DND-41 (cell line): Measurements from ENCODE around the gene SPP2.

Experiments
- ATAC-seq: fragments of 200-7000 bp; cut with Tn5 transposase; 3 replicates; pipeline ENCODE4 v1.9.1; 2021; ENCODE audit warnings: low read depth; ENCODE audit not compliant: insufficient read depth
- DNase-seq: peaks from one replicate; pipeline ENCODE4 v3.0.0-alpha.2; 2020
- H2AFZ ChIP-seq: 2 replicates; pipeline ENCODE4 v1.6.0; 2012; ENCODE audit warnings: low read depth, low read length
- H3K27ac ChIP-seq: 2 replicates; pipeline ENCODE4 v1.5.1; 2012; ENCODE audit warnings: low read length, inconsistent platforms
- H3K27me3 ChIP-seq: fragments of 200-600 bp; sonication (generic); 2 replicates; pipeline ENCODE4 v1.6.0; 2012; ENCODE audit warnings: low read length, mild to moderate bottlenecking, inconsistent platforms; ENCODE audit not compliant: insufficient read depth, poor library complexity
- H3K36me3 ChIP-seq: 2 replicates; pipeline ENCODE4 v1.5.1; 2012; ENCODE audit warnings: low read length, inconsistent platforms; ENCODE audit not compliant: insufficient read depth
- H3K4me1 ChIP-seq: 2 replicates; pipeline ENCODE4 v1.5.1; 2012; ENCODE audit warnings: mild to moderate bottlenecking, low read length; ENCODE audit not compliant: insufficient read depth
- H3K4me2 ChIP-seq: 2 replicates; pipeline ENCODE4 v1.6.0; 2012; ENCODE audit warnings: mild to moderate bottlenecking, moderate library complexity, low read length, inconsistent platforms; ENCODE audit not compliant: insufficient read depth
- H3K4me3 ChIP-seq, 2 experiments: fragments of 200-600 bp in 1 of 2; shearing (Covaris generic) in 1 of 2; 2 replicates each; pipeline ENCODE4 v1.5.1; 2012 to 2016; ENCODE audit warnings: inconsistent platforms in 2 of 2, low read length in 2 of 2, mild to moderate bottlenecking in 2 of 2, low read depth in 1 of 2, moderate library complexity in 1 of 2
- H3K79me2 ChIP-seq: 2 replicates; pipeline ENCODE4 v1.6.0; 2012; ENCODE audit warnings: low read length, inconsistent platforms; ENCODE audit not compliant: insufficient read depth
- H3K9ac ChIP-seq: 2 replicates; pipeline ENCODE4 v1.6.0; 2012; ENCODE audit warnings: low read depth, mild to moderate bottlenecking, inconsistent platforms, low read length, moderate library complexity
- H3K9me3 ChIP-seq: 2 replicates; pipeline ENCODE4 v1.5.1; 2012; ENCODE audit warnings: low read length, moderate library complexity, mild to moderate bottlenecking, inconsistent platforms; ENCODE audit not compliant: insufficient read depth, severe bottlenecking
- H4K20me1 ChIP-seq: 2 replicates; pipeline ENCODE4 v1.6.0; 2012; ENCODE audit warnings: low read length; ENCODE audit not compliant: insufficient read depth
- CTCF ChIP-seq: IDR thresholded peaks from 2 replicates; pipeline ENCODE4 v1.5.1; 2012; ENCODE audit warnings: borderline replicate concordance, low read length, moderate library complexity, mild to moderate bottlenecking; ENCODE audit not compliant: poor library complexity, severe bottlenecking; ENCODE audit errors: extremely low read depth
- EZH2 ChIP-seq: IDR thresholded peaks from 3 replicates; pipeline ENCODE4 v1.6.1; 2012; ENCODE audit warnings: borderline replicate concordance, low read depth, mild to moderate bottlenecking, moderate library complexity, low read length, inconsistent platforms; ENCODE audit not compliant: severe bottlenecking

Gene SPP2

GRCh38 chr2:234126146-234126470 is 75.6 kb downstream of the SPP2 start:
- Histone ChIP-seq H3K27ac (no peak overlapping the region), H2AFZ (no peak overlapping the region), H3K4me1 (no peaks in the 10 kb centered on the region)

More at GRCh38 chr2:234126146-234126470, 75.6 kb downstream of the SPP2 start:
- Histone ChIP-seq H3K9ac (no peak overlapping the region), H3K4me3 (no peak overlapping the region), H3K4me2 (no peak overlapping the region), H3K27me3 (no peaks in the 10 kb centered on the region), H3K79me2 (no peaks in the 10 kb centered on the region), H4K20me1 (no peaks in the 10 kb centered on the region), H3K9me3 (no peaks in the 10 kb centered on the region), H3K36me3 (no peaks in the 10 kb centered on the region)
- ATAC-seq: no peak
- DNase-seq: no peak
- TF ChIP-seq CTCF (no peak), EZH2 (no peak)
